Rectal smooth muscle tissue (tissue), 1 donor: Measurements from ENCODE around the gene HOXC10.

Experiments
- H3K27ac ChIP-seq: one replicate; pipeline ENCODE4 v1.7.0; 2013; ENCODE audit warnings: low read depth, low read length, inconsistent platforms
- H3K27me3 ChIP-seq: one replicate; pipeline ENCODE4 v1.7.0; 2013; ENCODE audit warnings: low read length; ENCODE audit not compliant: control insufficient read depth, insufficient read depth
- H3K36me3 ChIP-seq: one replicate; pipeline ENCODE4 v1.7.0; 2013; ENCODE audit warnings: low read length; ENCODE audit not compliant: control insufficient read depth, insufficient read depth
- H3K4me1 ChIP-seq: one replicate; pipeline ENCODE4 v1.7.0; 2013; ENCODE audit warnings: low read length; ENCODE audit not compliant: control insufficient read depth, insufficient read depth
- H3K4me3 ChIP-seq: one replicate; pipeline ENCODE4 v1.7.0; 2013; ENCODE audit warnings: low read length
- H3K9ac ChIP-seq: one replicate; pipeline ENCODE4 v1.7.0; 2013; ENCODE audit warnings: low read length

Gene HOXC10

DNA sequence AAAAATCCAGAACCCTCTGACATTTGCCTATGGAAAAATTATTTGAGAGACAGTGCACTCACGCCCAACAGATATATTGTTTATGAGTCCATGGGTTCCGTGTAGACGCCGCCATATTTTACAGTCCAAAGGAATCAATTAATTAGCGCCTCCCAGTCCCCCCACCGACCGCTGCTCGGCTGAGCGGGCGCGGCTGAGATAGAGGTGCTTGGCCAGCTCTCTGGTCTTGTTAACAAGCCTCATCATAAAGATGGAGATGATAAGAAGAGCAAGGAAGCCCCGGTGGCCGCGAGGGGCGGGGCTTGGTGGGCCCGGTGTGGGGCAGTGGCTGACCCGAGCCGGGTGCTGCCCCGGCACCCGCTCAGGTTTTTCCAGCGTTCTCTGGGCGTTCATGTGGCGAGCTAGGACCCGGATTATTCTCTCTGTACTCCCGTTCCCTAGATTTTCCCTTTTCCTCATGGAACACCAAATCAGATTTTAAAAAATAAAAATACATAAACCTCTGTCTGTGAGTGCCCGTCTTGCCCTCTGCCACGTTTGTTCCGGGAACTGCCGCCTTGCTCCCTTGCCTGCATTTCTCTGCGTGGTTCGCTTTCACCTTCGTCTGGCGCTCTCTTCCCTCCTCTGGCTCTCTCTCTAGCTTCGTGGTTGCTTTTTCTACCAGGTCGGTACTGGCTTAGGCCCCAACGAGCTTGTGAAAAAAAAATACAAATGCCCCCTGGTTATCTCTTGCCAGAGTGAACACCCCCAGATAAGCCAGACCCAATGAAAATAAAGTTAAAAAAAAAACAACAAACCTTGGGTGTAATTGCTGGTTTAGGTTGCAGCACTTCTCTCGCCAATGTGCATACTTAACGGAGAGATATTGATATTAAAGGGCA is 21.3 kb upstream of the HOXC10 start:
- no peak overlapping the region for H3K27ac ChIP-seq
- H3K27me3 ChIP-seq, result peaks cover 66% of the 10 kb centered on the region
- H3K36me3 ChIP-seq, result no peaks in the 10 kb centered on the region
- no peaks in the 10 kb centered on the region for H3K4me1 ChIP-seq
- H3K4me3 ChIP-seq, result no peak overlapping the region
- H3K9ac ChIP-seq, result no peak overlapping the region

DNA sequence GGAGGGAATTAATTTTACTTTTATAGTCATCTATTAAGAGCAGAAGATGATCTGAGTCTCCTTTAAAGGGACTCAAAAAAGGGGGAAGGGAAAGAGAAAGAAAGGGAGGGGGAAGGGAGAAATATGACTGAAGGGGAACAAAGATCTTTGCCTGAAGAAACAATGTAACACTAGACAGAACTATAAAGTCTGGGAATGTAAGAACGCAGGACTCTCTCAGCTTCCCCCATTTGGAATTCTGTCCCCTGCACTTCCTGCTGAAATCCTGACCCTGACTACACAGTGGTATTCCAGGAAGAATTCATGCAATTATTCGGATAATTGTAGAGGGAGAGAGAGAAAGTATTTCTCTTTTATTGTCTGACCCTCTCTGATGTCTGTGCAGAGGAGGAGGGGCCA is 20.6 kb upstream of the HOXC10 start:
- H3K27ac ChIP-seq, result no peak overlapping the region
- H3K9ac ChIP-seq, result no peak overlapping the region
- H3K4me1 ChIP-seq, result no peaks in the 10 kb centered on the region
- H3K36me3 ChIP-seq, result no peaks in the 10 kb centered on the region
- H3K4me3 ChIP-seq, result no peak overlapping the region
- H3K27me3 ChIP-seq, result peaks cover 67% of the 10 kb centered on the region

DNA sequence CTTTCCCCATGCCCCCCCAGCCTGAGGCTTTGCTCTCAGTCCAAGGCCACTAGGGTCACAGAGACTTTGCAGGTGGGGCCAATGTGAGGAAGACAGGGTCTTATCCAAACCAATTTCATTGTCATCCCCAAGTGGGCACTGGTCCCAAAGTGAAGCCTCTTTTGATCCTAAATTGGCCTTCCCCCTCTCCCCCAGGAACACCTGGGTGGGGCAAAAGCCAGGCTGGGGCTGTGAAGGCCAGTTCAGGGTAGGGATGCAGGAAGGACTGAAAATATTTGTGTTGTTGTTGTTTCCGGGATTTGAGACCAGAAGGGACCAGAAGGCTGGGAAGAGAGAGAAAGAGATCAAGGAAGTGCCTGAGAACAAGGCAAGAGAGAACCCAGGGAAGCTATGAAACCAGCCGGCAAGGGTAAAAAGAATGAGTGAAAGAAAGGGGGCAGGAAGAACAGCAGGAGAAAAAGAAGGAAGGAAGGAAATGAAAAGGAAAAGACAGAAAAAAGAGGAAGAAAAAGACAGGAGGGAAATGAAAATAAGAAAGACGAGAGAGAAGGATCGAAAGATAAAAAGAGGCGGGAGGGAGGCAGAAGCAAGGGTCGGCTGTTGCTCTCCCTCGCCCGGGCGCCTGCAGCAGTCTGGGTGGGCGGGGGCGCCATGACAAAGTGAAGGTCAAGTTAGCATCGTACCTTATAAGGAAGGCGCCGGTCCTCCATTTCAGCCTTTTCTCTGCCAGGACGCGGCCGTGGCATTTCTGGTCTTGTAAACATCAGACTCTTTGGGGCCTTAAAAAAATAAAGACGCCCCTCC is 19.5 kb upstream of the HOXC10 start:
- H3K4me3 ChIP-seq, result no peak overlapping the region
- no peaks in the 10 kb centered on the region for H3K4me1 ChIP-seq
- H3K9ac ChIP-seq, result no peak overlapping the region
- no peaks in the 10 kb centered on the region for H3K36me3 ChIP-seq
- H3K27ac ChIP-seq, result no peak overlapping the region
- H3K27me3 ChIP-seq, result peaks cover 67% of the 10 kb centered on the region

DNA sequence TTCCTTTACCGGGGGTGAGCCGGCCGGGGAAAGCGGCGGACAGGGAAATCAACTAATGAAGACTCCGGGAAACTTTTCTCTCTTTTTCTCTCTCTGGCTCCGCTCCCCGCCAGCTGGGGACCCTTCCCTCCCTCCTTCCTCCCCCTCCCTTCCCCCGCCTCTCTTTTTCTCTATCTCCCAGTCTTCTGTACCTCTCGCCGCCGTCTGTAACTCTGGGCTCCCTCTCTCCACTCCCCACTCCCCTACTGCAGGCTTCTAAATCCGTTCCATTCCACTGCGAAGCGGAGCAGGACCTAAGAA is 18.9 kb upstream of the HOXC10 start:
- H3K27ac ChIP-seq, result no peak overlapping the region
- H3K27me3 ChIP-seq, result peaks cover 68% of the 10 kb centered on the region
- H3K4me3 ChIP-seq, result no peak overlapping the region

DNA sequence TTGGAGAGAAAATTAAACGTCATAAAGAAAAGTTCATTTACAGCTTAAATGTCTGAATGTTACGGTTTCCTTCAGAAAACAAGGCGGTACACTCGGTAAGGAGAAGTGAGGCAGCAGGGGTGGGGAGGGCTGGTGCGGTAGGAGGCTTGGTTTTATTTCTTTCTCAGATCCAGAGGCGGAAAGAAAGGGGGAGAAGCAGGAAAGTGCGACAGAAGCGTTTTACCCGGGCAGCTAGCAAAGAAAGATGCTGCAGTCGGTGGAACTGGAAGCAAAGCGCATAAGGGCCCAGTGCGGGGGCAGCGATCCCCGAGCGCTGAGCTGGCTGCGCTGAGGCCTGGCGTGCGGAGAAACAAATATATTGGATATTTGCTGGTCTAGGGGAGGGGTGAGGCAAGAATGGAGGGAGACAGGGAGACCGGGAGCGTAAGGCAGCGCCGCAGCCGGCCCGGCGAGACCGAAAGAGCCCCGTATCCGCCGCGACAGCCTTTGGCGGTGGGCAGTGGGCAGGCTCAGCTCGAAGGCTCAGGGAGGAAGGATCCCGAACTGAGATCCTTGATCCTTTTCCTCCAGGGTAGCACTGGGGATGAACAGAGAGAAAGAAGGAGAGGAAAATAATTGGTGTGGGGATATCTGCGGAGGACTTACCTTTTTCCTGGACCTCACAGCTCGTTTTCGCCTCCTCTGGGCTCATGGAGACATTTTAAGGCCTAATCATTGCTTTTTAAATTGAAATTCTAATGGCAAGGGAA is 18.4 kb upstream of the HOXC10 start:
- Histone ChIP-seq H3K36me3 (no peaks in the 10 kb centered on the region), H3K4me3 (no peak overlapping the region), H3K27me3 (peaks cover 71% of the 10 kb centered on the region), H3K4me1 (no peaks in the 10 kb centered on the region), H3K27ac (no peak overlapping the region), H3K9ac (no peak overlapping the region)

More for the DNA sequence above, 18.9 kb upstream of the HOXC10 start:
- Histone ChIP-seq H3K36me3 (no peaks in the 10 kb centered on the region), H3K4me1 (no peaks in the 10 kb centered on the region), H3K9ac (no peak overlapping the region)

DNA sequence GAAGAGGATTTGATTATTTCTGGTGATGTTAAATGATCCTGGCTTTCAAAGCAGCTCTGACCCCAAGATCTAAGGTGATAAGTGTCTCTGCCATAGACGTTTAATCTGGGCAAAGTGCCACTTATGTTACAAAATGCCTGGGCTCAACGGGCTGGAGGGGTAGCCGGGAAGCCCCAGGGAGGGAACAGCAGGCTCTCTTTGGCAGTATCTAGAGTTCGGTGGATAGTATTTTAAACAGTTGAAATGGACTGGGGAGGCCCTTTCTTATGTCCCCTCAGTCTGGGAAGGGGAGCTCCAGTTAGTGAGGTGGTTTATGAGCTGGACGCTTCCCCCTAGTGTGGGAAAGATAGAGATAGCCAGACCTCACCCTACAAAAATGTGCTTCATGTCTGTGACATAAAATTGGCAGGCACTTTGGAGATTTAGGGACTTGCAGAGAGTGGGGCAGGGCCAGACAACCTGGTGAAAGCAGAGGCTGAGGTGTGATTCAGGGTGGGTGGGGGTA is 17.5 kb upstream of the HOXC10 start:
- Histone ChIP-seq H3K36me3 (no peaks in the 10 kb centered on the region), H3K4me1 (no peaks in the 10 kb centered on the region), H3K27me3 (peaks cover 76% of the 10 kb centered on the region), H3K27ac (no peak overlapping the region), H3K4me3 (no peak overlapping the region), H3K9ac (no peak overlapping the region)

DNA sequence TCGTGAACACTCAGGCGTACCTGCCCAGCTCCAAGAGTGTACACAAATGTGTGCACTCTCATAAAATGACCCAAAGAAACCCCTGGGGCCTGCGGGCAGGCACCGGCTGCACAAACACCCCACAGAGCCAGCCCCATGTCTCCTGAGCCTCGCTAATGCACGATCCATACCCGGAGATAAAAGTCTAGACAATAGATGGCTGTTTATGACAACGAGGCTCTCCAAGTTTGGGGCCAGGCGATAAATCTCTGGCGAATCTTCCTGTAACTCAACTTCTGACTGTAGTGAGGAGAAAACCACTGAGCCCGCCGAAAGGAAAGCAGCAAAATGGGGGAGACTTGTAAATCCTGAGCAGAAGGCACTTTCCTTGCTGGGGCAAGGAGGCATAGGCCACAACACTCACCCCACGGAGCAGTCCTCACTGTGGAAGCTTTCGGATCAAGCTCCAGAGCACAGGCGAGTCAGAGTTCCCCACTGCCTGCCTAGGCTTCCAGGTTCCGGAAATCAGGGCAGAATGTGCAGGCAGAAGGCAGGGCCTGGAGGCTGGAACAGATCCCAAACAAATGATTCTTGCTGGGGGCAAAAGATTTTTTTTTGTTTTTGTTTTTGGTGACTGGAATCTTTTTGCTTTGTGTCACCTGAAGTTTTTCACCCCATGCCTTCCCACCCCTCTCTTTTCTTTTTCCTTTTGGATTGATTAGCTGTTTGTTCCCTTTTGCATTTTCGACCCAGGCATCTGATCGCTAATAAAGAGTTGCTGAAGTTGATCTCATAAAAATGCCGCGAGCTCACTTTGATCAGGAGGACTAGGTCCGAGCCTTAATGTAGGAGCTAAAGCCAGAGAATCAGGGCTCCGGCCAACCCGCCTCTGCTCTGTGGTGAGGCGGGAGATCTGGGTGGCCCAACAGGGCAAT is 16.5 kb upstream of the HOXC10 start:
- no peak overlapping the region for H3K9ac ChIP-seq
- peaks cover 83% of the 10 kb centered on the region for H3K27me3 ChIP-seq

DNA sequence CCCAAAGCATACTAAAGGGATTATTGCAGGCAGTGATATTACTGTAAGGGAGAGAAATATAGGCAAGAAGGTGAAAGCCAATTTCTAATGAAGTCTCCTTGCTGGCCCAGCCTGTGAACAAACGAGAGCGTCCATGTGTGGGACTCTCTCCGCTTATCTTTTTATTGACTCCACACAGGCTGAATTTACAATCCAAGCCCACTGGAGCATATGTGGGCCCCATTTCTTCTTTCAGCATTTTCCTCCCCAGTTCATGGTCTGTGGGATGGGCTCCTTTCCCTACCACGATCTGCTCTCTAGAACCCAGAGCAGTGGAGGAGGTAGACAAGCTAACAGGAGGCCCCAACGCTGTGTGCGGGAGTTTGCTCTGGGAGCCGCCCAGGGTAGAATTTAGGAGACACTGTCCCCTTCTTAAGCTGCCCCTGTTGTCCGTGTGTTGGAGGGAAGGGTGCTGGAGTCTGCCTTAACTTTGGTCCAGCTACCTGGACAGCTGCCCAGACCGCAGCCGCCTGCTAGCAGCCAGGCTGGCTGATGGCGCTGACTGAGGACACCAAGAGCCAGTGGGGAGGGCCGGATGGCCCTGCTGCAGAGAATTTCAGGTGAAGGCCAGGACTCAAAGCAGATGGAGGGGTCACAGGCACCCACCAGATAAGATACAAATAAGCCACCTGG is 15.2 kb upstream of the HOXC10 start:
- H3K4me3 ChIP-seq, result no peak overlapping the region
- no peaks in the 10 kb centered on the region for H3K4me1 ChIP-seq
- H3K27me3 ChIP-seq, result peaks cover 85% of the 10 kb centered on the region
- no peak overlapping the region for H3K27ac ChIP-seq
- H3K9ac ChIP-seq, result no peak overlapping the region
- no peaks in the 10 kb centered on the region for H3K36me3 ChIP-seq

More for the DNA sequence above, 16.5 kb upstream of the HOXC10 start:
- Histone ChIP-seq H3K27ac (no peak overlapping the region), H3K4me3 (no peak overlapping the region), H3K36me3 (no peaks in the 10 kb centered on the region), H3K4me1 (no peaks in the 10 kb centered on the region)

DNA sequence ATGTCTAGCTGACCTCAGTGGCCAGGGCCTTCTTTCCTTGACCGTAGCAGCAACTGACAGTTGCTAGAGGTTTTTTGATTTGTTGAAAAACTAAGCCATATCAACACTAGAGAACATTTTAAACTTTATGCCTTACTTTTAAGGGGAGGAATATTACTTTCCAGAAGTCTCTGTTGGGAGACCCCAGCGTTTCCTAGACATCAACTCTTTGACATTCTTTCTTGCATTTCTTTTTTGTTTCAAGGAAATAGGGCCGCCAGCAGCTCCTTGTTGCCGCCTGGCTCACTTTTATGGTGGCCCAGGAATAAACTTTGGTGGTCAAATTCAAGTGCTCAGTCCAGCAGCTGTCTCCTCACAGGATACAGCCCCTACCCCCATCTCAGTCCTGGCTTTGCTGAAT is 14.5 kb upstream of the HOXC10 start:
- H3K4me3 ChIP-seq, result no peak overlapping the region
- H3K9ac ChIP-seq, result no peak overlapping the region
- no peak overlapping the region for H3K27ac ChIP-seq
- peaks cover 82% of the 10 kb centered on the region for H3K27me3 ChIP-seq
- H3K4me1 ChIP-seq, result no peaks in the 10 kb centered on the region
- no peaks in the 10 kb centered on the region for H3K36me3 ChIP-seq

DNA sequence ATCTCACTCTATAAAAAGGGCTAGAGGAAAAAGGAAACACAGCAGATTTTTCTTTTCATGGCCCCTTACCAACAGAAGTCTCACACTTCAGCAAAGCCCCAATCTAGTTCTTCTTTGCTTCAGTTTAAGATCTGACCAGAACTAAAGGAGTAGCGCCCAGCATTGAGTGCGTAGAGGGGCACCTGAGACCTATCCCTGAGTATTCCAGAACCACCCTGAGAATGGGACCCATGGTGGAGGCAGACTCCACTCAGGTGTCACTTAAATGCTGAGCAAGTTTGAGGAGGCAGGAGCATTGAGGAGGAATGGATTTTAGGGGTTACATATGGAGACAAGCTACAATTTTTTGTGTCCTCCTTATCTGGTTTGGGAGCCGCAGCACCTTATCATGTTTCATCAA is 13.8 kb upstream of the HOXC10 start:
- Histone ChIP-seq H3K27ac (no peak overlapping the region), H3K36me3 (no peaks in the 10 kb centered on the region), H3K27me3 (peaks cover 86% of the 10 kb centered on the region), H3K9ac (no peak overlapping the region), H3K4me3 (no peak overlapping the region), H3K4me1 (no peaks in the 10 kb centered on the region)

DNA sequence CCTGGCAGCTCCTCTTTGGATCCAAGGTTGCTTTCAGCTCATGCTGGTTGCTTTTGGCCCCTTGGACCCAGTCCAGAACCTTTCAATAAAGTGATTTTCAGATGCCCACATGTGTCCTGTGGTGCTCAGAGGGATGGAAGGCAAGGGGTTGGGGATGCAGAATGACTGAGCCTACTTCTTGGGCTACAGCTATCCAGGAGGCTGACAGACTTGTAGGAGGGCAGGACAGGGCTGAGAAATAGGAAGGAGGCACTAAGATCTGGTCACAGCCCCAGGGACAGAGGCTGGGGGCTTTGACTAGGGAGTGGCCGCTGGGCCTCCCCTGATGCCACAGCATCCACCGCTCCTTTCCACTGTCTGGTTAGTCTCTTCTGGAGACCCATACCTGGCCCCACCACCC is 13.3 kb upstream of the HOXC10 start:
- no peak overlapping the region for H3K9ac ChIP-seq
- no peaks in the 10 kb centered on the region for H3K36me3 ChIP-seq
- no peak overlapping the region for H3K27ac ChIP-seq
- no peak overlapping the region for H3K4me3 ChIP-seq
- peaks cover 87% of the 10 kb centered on the region for H3K27me3 ChIP-seq
- H3K4me1 ChIP-seq, result no peaks in the 10 kb centered on the region
